Caki2 (cell line): Measurements from ENCODE around the gene FUS. TPM values are rescaled to one million over a fixed set of nuclear protein-coding genes. Genes with fewer than 3 reads are reported as not detected.
"Not testable (repeated sequence)": the region's sequence is repeated elsewhere in the genome, so short reads cannot be mapped to it uniquely, and the experiment has no call there.

Experiments
- DNase-seq: peaks from one replicate; pipeline ENCODE4 v3.0.0-alpha.2; 2015; ENCODE audit warnings: low read depth
- in situ Hi-C: cut with HindIII; loops from 2 replicates; pipeline ENCODE4 v1.10.0; 2016; ENCODE audit warnings: low sequenced_read_pairs, low pct_unique_long_range_greater_than_20kb, mixed read lengths
- total RNA-seq: library from RNA; depleted of rRNA; stranded (reverse); fragments of >200 nt; shearing (Covaris generic); gene quantifications from 2 replicates; pipeline ENCODE4 v1.2.3, GENCODE V29; 2014; ENCODE audit warnings: low replicate concordance

Gene FUS
- total RNA-seq, 1 experiment from 2014 or later: 34.6 TPM

- DNase-seq, in situ Hi-C loops: not testable (repeated sequence)
Measured at GRCh38 chr16:31195861-31196260, 15.9 kb downstream of the FUS start.

GRCh38 chr16:31196324-31197088 is 16.6 kb downstream of the FUS start:
- DNase-seq: no peak
- in situ Hi-C loops: no loop called here

GRCh38 chr16:31198207-31198882 is 18.4 kb downstream of the FUS start:
- in situ Hi-C loops: no loop called here

GRCh38 chr16:31199430-31200041 is 19.6 kb downstream of the FUS start:
- no peak for DNase-seq
- in situ Hi-C loops: no loop called here

More at GRCh38 chr16:31198207-31198882, 18.4 kb downstream of the FUS start:
- no peak for DNase-seq

- DNase-seq, in situ Hi-C loops: not testable (repeated sequence)
Measured at GRCh38 chr16:31200111-31200510, 20.2 kb downstream of the FUS start.

- DNase-seq: peak; percentile 42
- in situ Hi-C loops: no loop called here
Measured at GRCh38 chr16:31200821-31201568, 21.1 kb downstream of the FUS start.

GRCh38 chr16:31201582-31202413 is 21.9 kb downstream of the FUS start:
- in situ Hi-C loops: no loop called here
- no peak for DNase-seq

GRCh38 chr16:31202414-31203375 is 22.8 kb downstream of the FUS start, which contains the start of gene PYCARD:
Gene PYCARD, minus strand, starts transcription at chr16:31202760. Its CDS starts 70 bp downstream, at chr16:31202690.
- peak; percentile 66 for DNase-seq
- in situ Hi-C loops: no loop called here

GRCh38 chr16:31204871-31205666 is 25.1 kb downstream of the FUS start:
- in situ Hi-C loops: no loop called here
- DNase-seq: no peak

- in situ Hi-C loops: no loop called here
- no peak for DNase-seq
Measured at GRCh38 chr16:31206776-31207175, 26.8 kb downstream of the FUS start.

- in situ Hi-C loops: no loop called here
- no peak for DNase-seq
Measured at GRCh38 chr16:31213342-31213741, 33.4 kb downstream of the FUS start.

- in situ Hi-C loops: no loop called here
- no peak for DNase-seq
Measured at GRCh38 chr16:31213877-31214707, 34.2 kb downstream of the FUS start, which contains the start of gene TRIM72. Gene TRIM72, plus strand, starts transcription at chr16:31214119. Its CDS starts 620 bp downstream, at chr16:31214739.

- DNase-seq: no peak
- in situ Hi-C loops: no loop called here
Measured at GRCh38 chr16:31214708-31215286, 34.9 kb downstream of the FUS start.

- in situ Hi-C loops: no loop called here
- DNase-seq: peak; percentile 72
Measured at GRCh38 chr16:31215287-31216162, 35.6 kb downstream of the FUS start.
